Fibroblast of upper back skin (primary cell): Measurements from ENCODE around the gene TMEM98.
"Not testable (repeated sequence)": the region's sequence is repeated elsewhere in the genome, so short reads cannot be mapped to it uniquely, and the experiment has no call there.

ENCODE experiments used
- DNase-seq: peaks from one replicate; pipeline ENCODE4 v3.0.0-alpha.2; 2013

The TMEM98 gene

DNA sequence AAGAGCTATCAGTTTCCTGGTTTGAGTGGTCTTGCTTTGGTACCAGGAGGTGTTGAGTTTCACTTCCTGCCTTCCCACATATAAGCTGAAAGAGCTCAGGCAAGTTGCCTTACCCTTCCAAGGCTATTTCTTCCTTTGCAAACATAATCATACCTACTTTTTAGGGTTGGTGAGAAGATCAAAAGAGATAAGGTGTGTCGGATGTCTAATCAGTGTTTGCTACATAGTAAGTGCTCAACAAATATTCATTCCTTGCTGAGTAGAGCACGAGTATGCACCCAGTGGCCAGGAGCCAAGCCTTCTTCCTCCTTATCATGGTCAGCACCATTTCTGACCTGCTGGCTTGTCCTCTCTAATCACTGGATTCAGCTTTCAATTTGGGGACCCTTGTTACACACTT, 12.7 kb upstream of the TMEM98 start:
- DNase-seq, result no peak

DNA sequence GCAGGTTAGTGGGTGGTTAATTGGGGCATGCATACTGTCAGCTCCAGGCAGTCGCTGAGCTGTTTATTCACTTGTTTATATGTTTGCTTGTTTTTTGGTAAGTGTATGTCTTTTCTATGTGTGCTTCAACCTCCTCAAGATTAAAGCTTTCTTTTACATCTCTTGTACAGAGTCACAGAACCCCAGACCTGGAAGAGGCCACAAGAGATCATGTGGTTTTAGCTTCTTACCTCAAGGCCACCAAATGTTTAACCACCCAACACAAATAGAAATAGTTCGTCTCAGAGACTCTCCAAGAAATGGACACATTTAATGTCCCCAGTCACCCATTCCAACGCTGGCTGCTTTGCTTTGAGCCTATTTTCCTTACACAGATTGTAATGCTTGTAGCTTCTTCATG, 11.8 kb upstream of the TMEM98 start:
- no peak for DNase-seq

DNA sequence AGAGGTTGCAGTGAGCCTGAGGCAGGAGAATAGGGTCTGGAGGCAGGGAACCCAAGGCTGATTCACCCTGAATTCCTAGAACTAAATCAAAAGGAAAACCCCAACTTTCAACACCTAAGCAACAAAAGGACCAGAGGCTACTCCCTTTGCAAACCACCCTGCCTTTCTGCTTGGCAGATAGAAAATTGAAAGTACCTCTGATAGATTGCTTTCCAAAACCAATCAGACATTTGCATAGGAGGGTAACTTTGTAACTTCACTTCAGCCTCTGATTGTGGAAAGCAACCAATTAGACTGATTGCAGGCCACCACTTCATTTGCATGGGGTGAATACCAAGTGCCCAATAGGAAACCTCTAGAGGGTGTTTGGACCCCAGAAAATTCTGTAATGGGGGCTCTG, 10.9 kb upstream of the TMEM98 start:
- DNase-seq, result no peak

DNA sequence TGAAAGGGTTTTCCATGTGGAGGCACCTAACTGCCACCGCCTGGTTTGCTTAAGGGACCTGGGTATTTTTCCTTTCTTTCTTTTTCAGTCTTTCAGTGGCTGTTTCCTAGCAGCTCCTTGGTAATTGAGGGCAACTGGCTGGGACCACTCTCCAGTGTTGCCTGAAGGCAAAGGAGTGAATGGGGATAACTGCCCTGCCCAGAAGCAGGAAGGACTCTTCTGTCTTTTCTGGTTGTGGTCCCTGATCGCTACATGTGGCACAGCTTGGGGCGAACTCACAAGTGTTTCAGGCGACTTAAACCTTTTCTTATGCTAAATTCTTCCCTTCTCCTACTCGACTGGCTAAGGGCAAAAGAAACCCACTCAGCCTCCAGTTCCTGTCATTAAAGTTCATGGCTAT, 10.1 kb upstream of the TMEM98 start:
- DNase-seq, result no peak

DNA sequence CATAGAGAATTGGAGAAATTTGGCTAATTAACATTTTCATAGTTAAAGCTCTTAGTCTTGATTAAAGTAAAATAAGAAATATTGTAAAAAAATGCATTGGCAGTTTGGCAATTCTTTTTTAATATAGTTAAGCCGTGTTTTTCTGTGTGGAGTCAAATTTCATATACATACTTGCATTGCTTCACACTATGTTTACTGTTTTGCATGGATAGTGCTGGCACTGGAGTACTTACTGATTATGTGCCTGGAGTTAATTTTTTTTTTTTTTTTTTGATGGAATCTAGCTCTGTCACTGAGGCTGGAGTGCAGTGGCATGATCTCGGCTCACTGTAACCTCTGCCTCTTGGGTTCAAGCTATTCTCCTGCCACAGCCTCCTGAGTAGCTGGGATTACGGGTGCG, 8.1 kb upstream of the TMEM98 start:
- not testable (repeated sequence) for DNase-seq

DNA sequence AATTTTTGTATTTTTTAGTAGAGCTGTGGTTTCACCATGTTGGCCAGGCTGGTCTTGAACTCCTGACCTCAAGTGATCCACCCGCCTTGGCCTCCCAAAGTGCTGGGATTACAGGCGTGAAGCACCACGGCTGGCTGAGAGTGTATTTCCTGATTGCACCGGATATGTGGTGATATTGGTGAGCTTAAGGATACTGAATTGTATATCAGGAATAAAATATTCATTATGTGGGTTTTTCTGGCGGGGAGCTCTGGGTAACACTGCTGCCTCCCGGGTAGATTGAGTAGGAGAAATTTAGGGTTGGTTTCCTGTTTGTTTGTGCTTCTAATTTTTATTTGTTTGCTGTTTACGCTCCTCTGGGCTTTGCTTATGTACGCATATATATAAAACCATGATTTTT, 7.7 kb upstream of the TMEM98 start:
- no peak for DNase-seq

DNA sequence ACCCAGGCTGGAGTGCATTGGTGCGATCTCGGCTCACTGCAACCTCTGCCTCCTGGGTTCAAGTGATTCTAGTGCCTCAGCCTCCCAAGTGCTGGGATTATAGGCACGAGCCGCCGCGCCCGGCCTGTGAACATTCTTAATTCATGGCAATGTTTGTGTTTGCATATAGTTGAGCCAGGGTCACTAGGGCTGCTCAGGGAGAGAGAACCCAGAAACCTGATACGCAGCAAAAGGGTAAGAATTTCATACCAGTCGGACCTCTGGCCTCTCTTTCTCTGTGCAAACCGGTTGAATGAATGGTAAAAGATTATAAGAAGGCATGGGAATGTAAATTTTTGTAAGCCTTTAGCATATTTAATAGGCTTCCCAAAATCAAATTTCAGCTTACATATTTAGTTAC, 6.9 kb upstream of the TMEM98 start:
- no peak for DNase-seq

DNA sequence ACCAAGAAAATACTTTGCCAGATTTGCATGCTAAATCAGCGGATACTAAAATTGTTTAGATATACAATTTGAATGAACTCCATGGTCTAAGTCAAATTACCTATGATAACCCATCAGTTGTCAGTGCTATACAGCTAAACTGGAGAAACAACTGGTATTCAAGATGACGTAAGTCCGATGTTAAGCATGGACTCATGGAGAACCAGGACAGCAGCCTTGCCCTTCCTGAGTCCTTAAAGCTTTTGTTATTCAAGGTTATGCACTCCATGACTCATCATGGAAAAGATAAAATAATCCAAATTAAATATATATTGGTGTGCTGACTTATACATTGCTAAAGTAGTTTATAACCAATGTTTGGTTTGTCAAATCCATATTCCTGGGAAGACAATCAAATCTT, 4.0 kb upstream of the TMEM98 start:
- DNase-seq, result not testable (repeated sequence)

DNA sequence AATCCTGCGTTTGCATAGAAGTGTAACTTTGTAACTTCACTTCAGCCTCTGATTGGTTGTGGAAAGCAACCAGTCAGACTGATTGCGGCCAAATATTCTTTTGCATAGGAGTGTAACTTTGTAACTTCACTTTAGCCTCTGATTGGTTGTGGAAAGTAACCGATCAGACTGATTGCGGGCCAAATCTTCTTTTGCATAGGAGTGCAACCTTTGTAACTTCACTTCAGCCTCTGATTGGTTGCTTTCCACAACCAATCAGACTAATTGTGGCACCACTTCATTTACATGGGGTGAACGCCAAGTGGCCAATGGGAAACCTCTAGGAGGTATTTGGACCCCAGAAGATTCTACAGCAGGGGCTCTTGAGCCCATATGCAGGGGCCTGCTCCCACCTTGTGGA, 1.8 kb upstream of the TMEM98 start:
- DNase-seq, result no peak

DNA sequence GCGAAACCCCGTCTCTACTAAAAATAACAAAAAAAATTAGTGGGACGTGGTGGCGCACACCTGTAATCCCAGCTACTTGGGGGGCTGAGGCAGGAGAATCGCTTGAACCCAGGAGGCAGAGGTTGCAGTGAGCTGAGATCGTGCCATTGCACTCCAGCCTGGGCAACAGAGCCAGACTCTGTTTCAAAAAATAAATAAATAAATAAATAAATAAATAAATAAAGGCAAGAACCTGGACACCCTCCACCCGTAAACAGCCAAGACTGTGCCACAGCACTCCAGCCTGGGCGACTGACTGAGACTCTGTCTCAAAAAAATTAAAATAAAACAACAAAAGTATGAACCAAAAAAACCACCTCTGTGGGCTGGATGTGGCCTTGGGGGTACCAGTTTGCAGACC, 1.2 kb upstream of the TMEM98 start:
- DNase-seq, result not testable (repeated sequence)

DNA sequence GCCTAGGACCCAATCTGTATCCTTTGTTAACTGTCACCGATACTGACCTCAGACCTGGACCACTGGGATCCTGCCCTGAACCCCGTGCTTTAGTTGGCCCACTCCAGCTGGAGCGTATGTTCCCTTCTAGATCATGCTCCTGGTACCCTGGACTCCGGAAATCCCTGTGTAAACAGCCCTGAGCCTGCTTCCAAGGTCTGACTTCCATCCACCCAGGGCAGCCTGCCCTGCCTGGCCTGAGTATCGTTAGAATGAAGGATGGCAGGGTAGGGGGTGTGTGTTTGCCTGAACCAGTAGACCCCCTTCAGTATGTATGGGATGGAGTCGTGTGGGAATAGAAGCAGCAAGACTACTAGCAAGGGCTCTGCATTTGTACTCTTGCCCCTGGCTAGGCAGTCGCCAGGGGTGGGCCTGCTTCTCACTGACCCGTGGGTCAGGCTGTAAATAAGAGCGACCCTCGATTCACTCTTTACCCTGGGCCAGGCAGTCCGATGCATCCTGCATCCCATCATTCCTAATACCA, 691 bp upstream of the TMEM98 start:
- no peak for DNase-seq

DNA sequence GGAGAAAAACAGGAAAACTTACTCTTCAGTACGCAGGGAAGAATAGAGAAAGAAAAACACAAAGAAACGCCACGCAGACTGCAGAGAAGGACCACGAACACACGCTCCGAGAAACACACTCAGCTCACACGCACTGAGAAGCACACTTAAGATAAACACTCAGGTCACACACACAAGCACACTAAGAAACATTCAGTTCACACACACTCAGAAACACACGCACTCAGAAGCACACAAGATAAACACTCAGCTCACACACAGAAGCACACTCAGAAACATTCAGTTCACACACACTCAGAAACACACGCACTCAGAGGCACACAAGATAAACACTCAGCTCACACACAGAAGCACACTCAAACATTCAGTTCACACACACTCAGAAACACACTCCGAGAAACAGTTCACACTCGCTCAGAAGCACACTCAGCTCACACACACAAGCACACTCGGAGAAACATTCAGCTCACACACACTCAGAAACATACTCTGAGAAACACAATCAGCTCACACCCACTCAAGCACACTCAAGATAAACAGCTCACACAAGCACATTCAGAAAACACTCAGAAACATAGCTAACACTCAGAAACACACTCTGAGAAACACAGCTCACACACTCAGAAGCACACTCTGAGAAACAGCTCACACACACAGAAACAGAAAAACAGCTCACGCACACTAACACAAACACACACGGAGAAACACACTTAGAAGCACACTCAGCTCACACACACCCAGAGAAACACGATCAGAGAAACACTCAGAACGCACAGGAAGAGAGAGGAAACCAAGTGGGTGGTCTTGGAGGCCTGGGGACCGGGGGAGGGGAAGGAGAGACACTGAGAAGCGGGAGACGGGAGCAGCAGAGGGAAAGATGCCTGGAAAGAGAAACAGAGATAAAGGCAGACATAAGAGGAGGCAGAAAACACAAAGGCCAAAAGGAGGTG, 908 bp downstream of the TMEM98 start:
- DNase-seq, result peak; percentile 31

DNA sequence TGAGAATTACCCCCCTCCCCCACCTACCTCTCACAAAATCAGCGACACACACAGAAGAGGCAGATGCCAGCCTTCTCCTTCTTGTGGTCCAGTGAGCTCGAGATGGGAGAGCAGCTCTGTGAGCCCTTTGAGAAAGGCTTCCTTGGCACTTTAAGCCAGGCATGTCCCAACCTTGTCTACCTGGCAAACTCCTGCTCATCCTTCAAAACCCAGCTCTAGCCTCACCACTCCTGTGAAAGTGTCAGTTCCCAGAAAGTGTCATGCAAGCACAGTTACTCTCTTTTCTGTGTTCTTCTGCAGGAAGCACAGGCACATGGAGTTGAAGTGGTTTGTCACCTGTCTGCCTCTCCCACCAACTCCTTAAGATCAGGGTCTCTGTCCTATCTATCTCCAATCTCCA, 1.6 kb downstream of the TMEM98 start:
- DNase-seq, result no peak

DNA sequence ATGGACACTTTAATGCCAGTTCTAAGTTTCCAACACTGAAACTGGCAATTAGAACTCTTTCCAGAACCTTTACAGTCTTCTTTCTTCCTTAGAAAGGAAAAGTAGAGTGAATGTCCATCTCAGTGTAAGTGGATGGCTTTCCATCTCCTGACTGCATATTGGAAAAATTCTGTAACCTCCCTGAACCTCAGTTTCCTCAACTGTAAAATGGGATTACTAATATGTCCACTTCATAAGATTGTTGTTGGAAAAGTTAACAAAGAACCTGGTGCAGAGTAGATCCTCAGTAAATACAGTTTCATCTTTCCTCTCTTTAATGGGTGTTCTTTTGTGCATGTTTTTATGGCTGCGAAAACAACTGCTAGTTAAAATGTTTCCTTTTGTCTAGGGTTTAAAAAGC, 2.6 kb downstream of the TMEM98 start:
- DNase-seq, result no peak

DNA sequence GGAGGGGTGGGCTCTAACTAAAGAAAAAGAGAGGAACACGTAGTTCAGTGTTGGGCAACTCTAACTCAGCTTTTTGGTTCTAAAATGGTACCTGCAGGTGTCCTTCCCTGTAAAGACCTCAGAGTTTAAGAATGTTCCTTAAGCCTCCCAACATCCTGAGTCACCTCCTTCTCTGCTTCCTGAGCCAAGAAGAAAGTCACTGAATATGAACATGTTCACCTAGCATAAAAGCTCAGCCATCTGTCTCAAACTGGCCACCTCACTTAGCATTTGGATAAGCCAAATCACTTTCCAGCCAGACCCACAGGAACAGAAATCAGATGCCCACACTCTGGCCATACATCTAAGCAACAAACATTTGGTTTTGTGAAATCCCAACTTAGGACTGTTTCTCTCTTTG, 3.7 kb downstream of the TMEM98 start:
- no peak for DNase-seq

DNA sequence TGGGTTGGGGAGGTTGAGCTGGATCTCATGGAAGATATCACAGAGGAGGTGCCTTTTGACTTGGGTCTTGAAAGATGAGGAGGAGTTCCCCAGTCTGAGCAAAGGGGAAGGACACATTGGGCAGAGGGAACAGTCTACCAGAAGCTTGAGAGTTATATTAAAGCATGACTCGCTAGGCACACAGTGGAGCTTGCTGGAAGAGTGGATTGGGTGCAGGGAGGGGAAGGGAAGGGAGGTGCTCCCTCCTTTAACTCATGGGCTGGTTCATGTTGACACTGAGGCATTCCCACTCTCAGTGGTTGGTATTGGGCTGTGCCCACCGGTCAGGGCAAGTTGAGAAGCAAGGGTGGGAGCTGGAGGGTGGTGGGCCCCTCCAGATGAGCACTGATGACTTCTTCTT, 5.9 kb downstream of the TMEM98 start:
- DNase-seq, result no peak

DNA sequence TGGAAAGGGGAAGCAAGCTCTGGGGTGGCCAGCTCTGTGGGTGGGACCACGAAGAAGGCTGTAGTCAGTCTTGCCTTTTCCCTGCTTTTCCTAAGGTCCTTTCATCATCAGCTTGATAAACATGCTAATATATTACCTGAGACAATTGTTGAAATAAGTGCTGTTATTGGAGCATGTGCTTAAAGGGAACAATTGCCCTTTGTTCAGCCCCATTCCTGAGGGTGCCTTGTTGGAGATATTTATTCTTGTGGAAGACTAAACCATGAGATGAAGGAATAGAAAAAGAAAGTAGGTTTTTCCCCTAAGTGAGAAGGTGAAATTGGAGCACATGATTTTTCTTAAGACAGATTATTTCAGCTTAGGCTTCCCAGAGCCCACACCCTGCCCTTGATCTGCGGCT, 7.8 kb downstream of the TMEM98 start:
- no peak for DNase-seq

DNA sequence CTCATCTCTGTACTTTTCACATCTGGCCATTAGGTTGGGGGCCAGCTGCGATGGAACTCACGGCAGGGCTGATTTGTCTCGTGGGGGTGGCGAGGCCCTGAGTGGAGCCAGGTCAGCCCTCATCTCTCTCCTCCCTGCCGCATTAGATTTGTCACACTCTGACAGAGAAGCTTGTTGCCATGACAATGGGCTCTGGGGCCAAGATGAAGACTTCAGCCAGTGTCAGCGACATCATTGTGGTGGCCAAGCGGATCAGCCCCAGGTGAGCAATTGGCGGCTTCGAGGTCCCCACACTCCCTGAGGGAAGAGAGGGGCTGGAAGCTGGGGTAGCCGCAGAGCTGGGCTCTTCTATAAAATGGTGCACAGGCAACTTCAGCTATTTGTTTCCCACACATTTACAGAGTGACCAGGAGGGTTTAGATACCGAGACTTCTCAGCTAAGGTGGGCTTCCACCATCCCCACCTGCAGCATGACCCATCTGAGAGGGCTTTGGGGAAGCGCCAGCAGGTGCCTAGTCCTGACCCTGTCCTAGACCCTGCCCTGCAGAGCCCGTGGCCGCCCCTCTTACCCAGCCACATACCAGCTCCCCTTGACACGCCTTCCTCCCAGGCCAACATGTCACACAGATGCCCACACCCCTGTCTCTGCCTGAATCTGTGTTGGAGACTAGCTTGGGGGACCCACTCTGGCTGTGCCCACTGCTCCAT, 8.4 kb downstream of the TMEM98 start:
- no peak for DNase-seq

DNA sequence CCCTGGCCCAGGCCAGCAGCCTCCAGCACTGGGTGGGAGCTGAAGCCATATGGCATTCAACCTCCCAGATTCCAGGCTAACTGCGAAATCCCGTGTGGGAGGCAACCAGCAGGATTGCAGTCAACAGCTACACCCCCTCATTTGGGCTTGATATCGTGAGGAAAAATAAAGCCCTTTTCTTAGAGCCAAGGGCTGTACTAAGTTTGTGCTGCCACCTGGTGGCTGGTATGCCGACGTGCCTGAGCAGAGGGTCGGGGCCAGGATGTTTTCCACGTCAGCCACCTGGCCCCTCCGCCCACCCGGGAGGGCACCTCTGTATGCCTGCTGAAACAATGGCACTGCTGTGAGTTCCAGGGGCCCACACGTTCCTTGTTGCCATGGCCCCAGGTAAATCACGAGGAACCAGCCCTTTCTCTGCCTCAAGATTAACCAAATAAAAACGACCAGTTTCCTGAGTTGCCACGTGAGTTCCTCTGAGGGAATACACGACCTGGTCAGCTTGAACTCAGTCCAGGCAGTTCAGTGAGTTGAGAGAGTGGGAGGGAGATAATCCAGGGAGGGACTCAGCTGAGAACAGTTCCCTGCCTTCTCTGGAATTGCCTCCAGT, 9.0 kb downstream of the TMEM98 start:
- DNase-seq, result peak; percentile 57

DNA sequence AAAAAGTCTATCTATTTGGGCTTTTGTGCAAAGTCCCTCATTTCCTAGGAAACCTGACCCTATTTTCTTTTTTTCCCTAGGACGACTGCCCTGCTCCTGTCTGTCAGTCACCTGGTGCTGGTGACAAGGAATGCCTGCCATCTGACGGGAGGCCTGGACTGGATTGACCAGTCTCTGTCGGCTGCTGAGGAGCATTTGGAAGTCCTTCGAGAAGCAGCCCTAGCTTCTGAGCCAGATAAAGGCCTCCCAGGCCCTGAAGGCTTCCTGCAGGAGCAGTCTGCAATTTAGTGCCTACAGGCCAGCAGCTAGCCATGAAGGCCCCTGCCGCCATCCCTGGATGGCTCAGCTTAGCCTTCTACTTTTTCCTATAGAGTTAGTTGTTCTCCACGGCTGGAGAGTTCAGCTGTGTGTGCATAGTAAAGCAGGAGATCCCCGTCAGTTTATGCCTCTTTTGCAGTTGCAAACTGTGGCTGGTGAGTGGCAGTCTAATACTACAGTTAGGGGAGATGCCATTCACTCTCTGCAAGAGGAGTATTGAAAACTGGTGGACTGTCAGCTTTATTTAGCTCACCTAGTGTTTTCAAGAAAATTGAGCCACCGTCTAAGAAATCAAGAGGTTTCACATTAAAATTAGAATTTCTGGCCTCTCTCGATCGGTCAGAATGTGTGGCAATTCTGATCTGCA, 12.9 kb downstream of the TMEM98 start:
- no peak for DNase-seq

DNA sequence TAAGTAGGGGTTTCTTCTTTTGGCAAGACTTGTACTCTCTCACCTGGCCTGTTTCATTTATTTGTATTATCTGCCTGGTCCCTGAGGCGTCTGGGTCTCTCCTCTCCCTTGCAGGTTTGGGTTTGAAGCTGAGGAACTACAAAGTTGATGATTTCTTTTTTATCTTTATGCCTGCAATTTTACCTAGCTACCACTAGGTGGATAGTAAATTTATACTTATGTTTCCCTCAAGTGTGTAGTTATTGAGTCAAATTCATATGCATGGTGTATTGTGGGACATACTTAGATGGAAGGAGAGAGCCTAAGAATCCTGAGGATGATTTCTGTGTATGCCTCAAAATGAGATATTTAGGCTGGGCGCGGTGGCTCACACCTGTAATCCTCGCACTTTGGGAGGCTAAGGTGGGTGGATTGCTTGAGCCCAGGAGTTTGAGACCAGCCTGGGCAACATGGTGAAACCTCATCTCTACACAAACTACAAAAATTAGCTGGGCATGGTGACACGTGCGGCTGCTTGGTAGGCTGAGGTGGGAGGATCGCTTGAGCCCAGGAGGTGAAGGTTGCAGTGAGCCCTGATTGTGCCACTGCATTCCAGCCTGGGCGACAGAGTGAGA, 13.6 kb downstream of the TMEM98 start:
- no peak for DNase-seq

DNA sequence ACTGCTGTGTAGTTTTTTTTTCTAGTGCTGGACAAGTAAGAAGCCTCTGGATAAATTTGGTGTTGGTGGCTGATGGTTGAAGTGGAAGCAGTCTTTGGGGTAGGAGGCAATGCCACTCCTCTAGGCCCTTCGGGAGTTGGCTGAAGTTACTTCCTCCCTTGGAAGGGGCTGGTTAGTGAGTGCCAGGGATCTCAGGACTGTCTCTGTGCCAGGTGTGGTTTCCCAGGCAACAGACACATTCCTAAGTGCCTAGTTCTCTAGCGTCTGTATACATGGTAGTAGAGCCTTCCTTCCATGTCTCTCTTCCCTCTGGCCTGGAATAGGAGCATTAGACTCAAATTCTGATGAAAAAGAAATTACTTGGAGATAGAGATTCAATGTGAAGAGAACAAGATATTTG, 15.3 kb downstream of the TMEM98 start:
- DNase-seq, result peak; percentile 25
